WTC11 (cell line): ENCODE results near the gene MTERF4. TPM values are rescaled to one million over a fixed set of nuclear protein-coding genes. Genes with fewer than 3 reads are reported as not detected.

ENCODE experiments used
- ATAC-seq: fragments of 200-7000 bp; cut with Tn5 transposase; 2 replicates; pipeline ENCODE4 v1.10.0; 2021; ENCODE audit warnings: mild to moderate bottlenecking, moderate library complexity
- CTCF ChIA-PET: fragments of 300-600 bp; sonication (Branson Sonifier 250); formaldehyde crosslinking; loops from one replicate; lab custom pipeline; 2021; ENCODE audit warnings: antibody characterized with exemption; lab: Charles Lee
- POLR2A ChIA-PET: fragments of 350-600 bp; sonication (Branson Sonifier 250); formaldehyde crosslinking; loops from one replicate; lab custom pipeline; 2021; ENCODE audit warnings: antibody characterized with exemption; lab: Charles Lee
- DNase-seq: peaks from one replicate; pipeline ENCODE4 v3.0.0; 2021; ENCODE audit warnings: low spot score
- H3K27ac Mint-ChIP-seq: 2 replicates; pipeline ENCODE4 v1.8.0; 2021; ENCODE audit warnings: mixed read lengths
- H3K27me3 Mint-ChIP-seq: 2 replicates; pipeline ENCODE4 v1.8.0; 2021; ENCODE audit warnings: low read depth, mild to moderate bottlenecking, moderate library complexity, mixed read lengths
- H3K36me3 Mint-ChIP-seq: 2 replicates; pipeline ENCODE4 v1.8.0; 2021; ENCODE audit warnings: mixed read lengths
- H3K4me1 Mint-ChIP-seq: 2 replicates; pipeline ENCODE4 v1.8.0; 2022; ENCODE audit warnings: mixed read lengths
- H3K4me3 Mint-ChIP-seq: 2 replicates; pipeline ENCODE4 v1.8.0; 2021; ENCODE audit warnings: mild to moderate bottlenecking, moderate library complexity, mixed read lengths
- H3K9me3 Mint-ChIP-seq: 2 replicates; pipeline ENCODE4 v1.8.0; 2021; ENCODE audit warnings: mixed read lengths
- AFF4 ChIP-seq: sonication (generic); formaldehyde crosslinking; IDR thresholded peaks from 2 replicates; pipeline ENCODE4 v1.8.1; 2023; ENCODE audit warnings: mild to moderate bottlenecking, missing genetic modification reagents, borderline replicate concordance
- CREB1 ChIP-seq: sonication (generic); formaldehyde crosslinking; IDR thresholded peaks from 2 replicates; pipeline ENCODE4 v1.8.0; 2023; ENCODE audit warnings: mild to moderate bottlenecking, missing genetic modification reagents
- ELF4 ChIP-seq: sonication (generic); formaldehyde crosslinking; IDR thresholded peaks from 2 replicates; pipeline ENCODE4 v1.8.1; 2022; ENCODE audit warnings: low read depth, mild to moderate bottlenecking, moderate library complexity, missing genetic modification reagents
- EMX1 ChIP-seq: fragments of 250-450 bp; sonication (Bioruptor Pico); IDR thresholded peaks from 2 replicates; pipeline ENCODE4 v1.8.0; 2021; ENCODE audit warnings: mild to moderate bottlenecking
- FOXP1 ChIP-seq: sonication (generic); formaldehyde crosslinking; IDR thresholded peaks from 2 replicates; pipeline ENCODE4 v1.8.0; 2022; ENCODE audit warnings: missing genetic modification reagents, mild to moderate bottlenecking, moderate library complexity, borderline replicate concordance
- GABPB1 ChIP-seq: sonication (generic); formaldehyde crosslinking; IDR thresholded peaks from 2 replicates; pipeline ENCODE4 v1.8.1; 2023; ENCODE audit warnings: mild to moderate bottlenecking, missing genetic modification reagents
- IRF2 ChIP-seq: sonication (generic); formaldehyde crosslinking; IDR thresholded peaks from 2 replicates; pipeline ENCODE4 v1.8.0; 2022; ENCODE audit warnings: low read depth, missing genetic modification reagents, borderline replicate concordance
- MYBL2 ChIP-seq: sonication (generic); formaldehyde crosslinking; IDR thresholded peaks from 2 replicates; pipeline ENCODE4 v1.8.1; 2023; ENCODE audit warnings: mild to moderate bottlenecking, moderate library complexity, missing genetic modification reagents
- PREB ChIP-seq: sonication (generic); formaldehyde crosslinking; IDR thresholded peaks from 2 replicates; pipeline ENCODE4 v1.8.1; 2022; ENCODE audit warnings: mild to moderate bottlenecking, missing genetic modification reagents, moderate library complexity, borderline replicate concordance
- SMAD4 ChIP-seq: sonication (generic); formaldehyde crosslinking; IDR thresholded peaks from 2 replicates; pipeline ENCODE4 v1.8.0; 2022; ENCODE audit warnings: mild to moderate bottlenecking, missing genetic modification reagents
- TEAD1 ChIP-seq: sonication (generic); formaldehyde crosslinking; IDR thresholded peaks from 2 replicates; pipeline ENCODE4 v1.8.0; 2022; ENCODE audit warnings: mild to moderate bottlenecking, missing genetic modification reagents
- TP53 ChIP-seq: sonication (generic); formaldehyde crosslinking; IDR thresholded peaks from 2 replicates; pipeline ENCODE4 v1.8.1; 2023; ENCODE audit warnings: mild to moderate bottlenecking, missing genetic modification reagents
- USF2 ChIP-seq: sonication (generic); formaldehyde crosslinking; IDR thresholded peaks from 2 replicates; pipeline ENCODE4 v1.8.1; 2023; ENCODE audit warnings: mild to moderate bottlenecking, missing genetic modification reagents, moderate library complexity
- ZBTB21 ChIP-seq: sonication (generic); formaldehyde crosslinking; IDR thresholded peaks from 2 replicates; pipeline ENCODE4 v1.8.1; 2023; ENCODE audit warnings: mild to moderate bottlenecking, missing genetic modification reagents, borderline replicate concordance
- ZNF138 ChIP-seq: sonication (generic); formaldehyde crosslinking; conservative IDR thresholded peaks from 2 replicates; pipeline ENCODE4 v1.8.1; 2022; ENCODE audit warnings: mild to moderate bottlenecking, moderate library complexity, missing genetic modification reagents
- ZNF416 ChIP-seq: fragments of 250-450 bp; sonication (Bioruptor Pico); IDR thresholded peaks from 2 replicates; pipeline ENCODE4 v1.9.0; 2021; ENCODE audit warnings: mild to moderate bottlenecking, inconsistent platforms
- ZNF512 ChIP-seq: sonication (generic); formaldehyde crosslinking; IDR thresholded peaks from 2 replicates; pipeline ENCODE4 v1.8.1; 2022; ENCODE audit warnings: missing genetic modification reagents, borderline replicate concordance
- total RNA-seq: library from RNA; stranded (reverse); gene quantifications from 3 replicates; pipeline ENCODE4 v1.2.3, GENCODE V29; 2021
- TF ChIP-seq, protein P1 (sequence below): sonication (generic); formaldehyde crosslinking; IDR thresholded peaks from 2 replicates; pipeline ENCODE4 v1.8.1; 2022; ENCODE audit warnings: low read depth, mild to moderate bottlenecking, moderate library complexity, missing genetic modification reagents, borderline replicate concordance

MTERF4 gene
- total RNA-seq, 1 experiment from 2014 or later, result 23.3 TPM

GRCh38 chr2:241088791-241089732, 13.0 kb downstream of the MTERF4 start (continued):
- no peak for TF ChIP-seq USF2 (CRISPR knock-in tag)
- no peak for TF ChIP-seq CREB1 (CRISPR knock-in tag)
- no peak for TF ChIP-seq EMX1 (CRISPR knock-in tag)
- no peak for TF ChIP-seq TEAD1
- TF ChIP-seq ZNF416 (CRISPR knock-in tag), result no peak
- TF ChIP-seq, protein P1, sequence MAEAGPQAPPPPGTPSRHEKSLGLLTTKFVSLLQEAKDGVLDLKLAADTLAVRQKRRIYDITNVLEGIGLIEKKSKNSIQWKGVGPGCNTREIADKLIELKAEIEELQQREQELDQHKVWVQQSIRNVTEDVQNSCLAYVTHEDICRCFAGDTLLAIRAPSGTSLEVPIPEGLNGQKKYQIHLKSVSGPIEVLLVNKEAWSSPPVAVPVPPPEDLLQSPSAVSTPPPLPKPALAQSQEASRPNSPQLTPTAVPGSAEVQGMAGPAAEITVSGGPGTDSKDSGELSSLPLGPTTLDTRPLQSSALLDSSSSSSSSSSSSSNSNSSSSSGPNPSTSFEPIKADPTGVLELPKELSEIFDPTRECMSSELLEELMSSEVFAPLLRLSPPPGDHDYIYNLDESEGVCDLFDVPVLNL (CRISPR knock-in tag), result no peak
- TF ChIP-seq SMAD4 (CRISPR knock-in tag), result no peak
- no peak for TF ChIP-seq ZNF138

DNA sequence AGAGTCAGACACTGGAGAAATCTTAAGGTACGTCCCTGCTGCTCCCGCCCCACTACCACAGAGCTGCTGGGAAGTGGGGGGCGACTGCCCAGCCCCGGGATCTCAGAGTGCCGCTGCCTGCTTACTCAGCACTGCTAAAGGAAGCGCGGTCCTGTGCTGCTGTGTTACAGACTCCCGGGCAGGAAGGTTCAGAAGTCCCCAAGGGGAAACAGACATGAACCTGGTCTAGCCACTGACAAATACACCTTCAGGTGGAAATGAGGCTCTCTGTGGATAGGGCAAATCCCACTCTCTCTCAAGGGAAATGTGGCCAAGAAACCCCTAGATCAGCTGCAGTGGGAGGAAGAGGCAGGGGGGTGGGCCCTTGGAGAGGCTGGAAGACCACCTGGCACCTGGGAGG, 13.7 kb downstream of the MTERF4 start:
- CTCF ChIA-PET, result interaction anchor here (1.3 to 1.5 kb wide), 2 partner anchors 10 kb away, joined by 4 to 6 read pairs; no protein-coding TSS in a partner anchor
- H3K27ac Mint-ChIP-seq, result peak overlapping the region; percentile 3
- peaks cover 5% of the 10 kb centered on the region; the same call in 1 of the 2 replicates for H3K4me1 Mint-ChIP-seq
- ATAC-seq, result peak; percentile 24
- TF ChIP-seq ZNF512 (CRISPR knock-in tag) (no peak), TEAD1 (no peak), MYBL2 (CRISPR knock-in tag) (no peak), GABPB1 (CRISPR knock-in tag) (no peak)
- H3K27me3 Mint-ChIP-seq, result no peaks in the 10 kb centered on the region
- peaks cover 11% of the 10 kb centered on the region for H3K36me3 Mint-ChIP-seq
- DNase-seq, result no peak
- no peaks in the 10 kb centered on the region for H3K9me3 Mint-ChIP-seq
- POLR2A ChIA-PET, result interaction anchor here (0.8 kb wide), 1 partner anchor 10 kb away, joined by 3 read pairs; no protein-coding TSS in a partner anchor
- no peak overlapping the region for H3K4me3 Mint-ChIP-seq

DNA sequence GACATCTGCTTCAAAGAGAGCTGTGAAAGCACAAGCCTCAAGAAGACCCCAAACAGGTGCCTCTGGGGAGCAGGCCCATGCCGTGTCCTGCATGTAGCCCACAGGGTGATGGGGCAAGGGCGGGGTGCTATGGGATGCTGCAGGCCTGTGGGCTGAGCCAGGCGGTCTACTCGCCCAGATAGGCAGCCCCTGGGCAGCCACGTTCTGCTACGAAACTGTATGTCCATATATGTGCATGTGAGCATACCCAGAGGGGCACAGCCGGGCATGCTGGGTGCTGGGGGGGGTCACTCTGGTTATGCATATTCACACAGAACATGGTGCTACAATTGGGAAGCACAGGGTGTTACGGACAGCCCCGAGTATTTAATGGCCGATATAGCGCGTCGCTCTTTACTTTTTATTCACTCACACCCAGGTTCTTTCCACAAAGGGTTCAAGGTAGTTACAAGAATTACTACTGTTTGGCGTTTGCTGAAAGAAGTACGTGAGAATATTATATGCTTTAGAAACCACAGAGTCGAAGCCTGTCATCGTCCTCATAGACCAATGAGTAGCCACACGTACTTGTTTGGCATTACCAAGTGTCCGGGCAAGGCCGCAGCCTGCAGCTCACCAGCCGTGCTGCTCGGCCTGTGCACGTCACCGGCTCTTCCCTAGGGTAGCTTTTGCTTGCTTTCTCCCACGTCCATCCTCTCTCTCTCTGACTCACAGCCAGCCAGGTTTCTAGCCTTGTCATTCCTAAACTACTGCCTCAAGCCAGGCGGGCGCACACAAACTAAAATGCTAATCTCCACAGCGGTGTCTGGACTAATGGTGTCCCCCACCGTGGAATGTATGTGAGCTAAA, 14.4 kb downstream of the MTERF4 start:
- ChIA-PET POLR2A (interaction anchor here (0.8 kb wide), 1 partner anchor 10 kb away, joined by 3 read pairs; no protein-coding TSS in a partner anchor), CTCF (interaction anchor here (1.5 kb wide), 1 partner anchor 9 kb away, joined by 6 read pairs; no protein-coding TSS in a partner anchor)
- peaks cover 5% of the 10 kb centered on the region; the same call in 1 of the 2 replicates for H3K4me1 Mint-ChIP-seq
- peaks cover 11% of the 10 kb centered on the region for H3K36me3 Mint-ChIP-seq
- ATAC-seq, result peak; percentile 26; the same call in 1 of the 2 replicates
- no peaks in the 10 kb centered on the region for H3K9me3 Mint-ChIP-seq
- H3K27ac Mint-ChIP-seq, result peak overlapping the region; percentile 3; the same call in 1 of the 2 replicates
- H3K4me3 Mint-ChIP-seq, result no peak overlapping the region
- no peak for DNase-seq
- no peaks in the 10 kb centered on the region for H3K27me3 Mint-ChIP-seq
- TF ChIP-seq TP53 (no peak), AFF4 (CRISPR knock-in tag) (no peak), IRF2 (CRISPR knock-in tag) (no peak), PREB (no peak), ELF4 (CRISPR knock-in tag) (no peak), FOXP1 (no peak), MYBL2 (CRISPR knock-in tag) (no peak), ZNF512 (CRISPR knock-in tag) (no peak), ZBTB21 (CRISPR knock-in tag) (no peak)
